ENCODE data around the gene MAGI1.
"Not testable (repeated sequence)": the region's sequence is repeated elsewhere in the genome, so short reads cannot be mapped to it uniquely, and the experiment has no call there.

Gene MAGI1

GRCh38 chr3:66048051-66048395, 9.3 kb upstream of the MAGI1 start:
- no peaks in the 10 kb centered on the region for H3K27me3 ChIP-seq
- no peak for TF ChIP-seq CTCF (IDR thresholded peaks at IDR 0.05)
- intact Hi-C loops (cut with DNase I; ENCODE audit: low total_unique reads), result no loop called here
- no peak for DNase-seq
- no peak overlapping the region for H3K4me3 ChIP-seq
- peaks cover 0 to 42% (median 18%) of the 10 kb centered on the region in 4 donors for H3K4me1 ChIP-seq
- H3K9me3 ChIP-seq, result no peaks in the 10 kb centered on the region
- H3K27ac ChIP-seq, result peak overlapping the region; percentile 6 to 35
- H3K36me3 ChIP-seq, result no peaks in the 10 kb centered on the region

GRCh38 chr3:66047311-66048050, 8.8 kb upstream of the MAGI1 start:
- Histone ChIP-seq H3K27ac (peak overlapping the region; percentile 6 to 35), H3K4me3 (no peak overlapping the region), H3K9me3 (no peaks in the 10 kb centered on the region), H3K27me3 (no peaks in the 10 kb centered on the region), H3K4me1 (peaks cover 0 to 36% (median 13%) of the 10 kb centered on the region in 4 donors), H3K36me3 (no peaks in the 10 kb centered on the region)
- DNase-seq, result peak; percentile 38 to 83
- intact Hi-C loops (cut with DNase I; ENCODE audit: low total_unique reads), result no loop called here
- TF ChIP-seq CTCF (IDR thresholded peaks at IDR 0.05), result no peak

DNA sequence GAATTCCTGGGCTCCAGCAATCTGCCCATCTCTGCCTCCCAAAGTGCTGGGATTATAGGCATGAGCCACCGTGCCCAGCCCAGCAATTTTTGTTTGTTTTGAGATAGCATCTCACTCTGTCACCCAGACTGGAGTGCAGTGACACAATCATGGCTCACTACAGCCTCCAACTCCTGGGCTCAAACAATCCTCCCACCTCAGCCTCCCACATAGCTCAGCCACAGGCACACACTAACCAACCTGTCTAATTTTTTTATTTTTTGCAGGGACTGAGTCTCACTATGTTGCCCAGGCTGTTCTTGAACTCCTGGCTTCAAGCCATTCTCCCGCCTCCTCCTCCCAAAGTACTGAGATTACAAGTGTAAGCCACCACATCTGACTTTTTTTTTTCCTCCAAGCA, 7.6 kb upstream of the MAGI1 start:
- intact Hi-C loops (cut with DNase I; ENCODE audit: low total_unique reads); H3K36me3 ChIP-seq: not testable (repeated sequence)

DNA sequence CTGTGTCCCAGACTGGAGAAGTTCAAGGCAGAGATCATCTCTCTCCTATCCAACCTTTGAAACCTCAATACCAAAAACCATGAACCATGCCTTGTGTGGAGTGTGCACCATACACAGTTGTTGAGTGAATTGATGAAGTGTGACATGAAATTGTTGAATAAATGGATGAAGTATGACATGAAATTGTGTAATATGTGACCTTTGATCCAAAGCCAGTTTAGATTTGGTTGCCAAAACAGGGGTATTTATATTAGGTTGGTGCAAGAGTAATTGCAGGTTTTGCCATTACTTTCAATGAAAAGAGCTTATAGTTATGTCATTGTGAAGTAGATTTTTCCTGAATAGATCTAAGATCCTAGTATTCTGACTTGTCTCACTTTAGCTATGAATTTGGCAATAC, 3.1 kb upstream of the MAGI1 start:
- TF ChIP-seq CTCF (IDR thresholded peaks at IDR 0.05), result no peak
- Histone ChIP-seq H3K27ac (no peak overlapping the region), H3K4me3 (no peak overlapping the region), H3K27me3 (no peaks in the 10 kb centered on the region), H3K4me1 (peaks cover 0 to 13% (median under 1%) of the 10 kb centered on the region in 4 donors), H3K36me3 (no peaks in the 10 kb centered on the region), H3K9me3 (no peaks in the 10 kb centered on the region)
- no peak for DNase-seq
- intact Hi-C loops (cut with DNase I; ENCODE audit: low total_unique reads), result no loop called here

More for the DNA sequence above, 7.6 kb upstream of the MAGI1 start:
- H3K27ac ChIP-seq, DNase-seq, H3K9me3 ChIP-seq, H3K4me3 ChIP-seq, H3K27me3 ChIP-seq: not testable (repeated sequence)
- peaks cover 0 to 27% (median 9%) of the 10 kb centered on the region in 4 donors for H3K4me1 ChIP-seq

DNA sequence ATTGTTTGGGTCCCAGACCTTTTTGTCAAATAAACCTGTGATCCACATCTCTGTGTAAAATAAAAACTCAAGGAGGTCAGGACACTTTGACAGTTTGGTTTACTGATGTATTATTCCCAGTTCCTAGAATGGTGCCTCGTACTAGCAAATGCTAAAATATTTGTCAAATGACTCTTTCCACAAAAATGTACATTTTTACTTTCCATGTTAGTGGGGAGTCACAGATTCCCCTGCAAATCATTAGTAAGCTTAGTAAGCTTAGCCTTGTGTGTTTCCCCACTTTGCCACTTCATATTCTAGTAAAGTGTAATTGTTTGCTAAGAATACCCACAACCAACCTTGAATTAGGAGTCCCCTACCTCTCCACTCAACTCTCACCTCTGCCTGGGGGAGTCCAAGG, 2.4 kb upstream of the MAGI1 start:
- no peak overlapping the region for H3K4me3 ChIP-seq
- intact Hi-C loops (cut with DNase I; ENCODE audit: low total_unique reads), result no loop called here
- H3K36me3 ChIP-seq, result no peaks in the 10 kb centered on the region
- no peak for DNase-seq
- no peaks in the 10 kb centered on the region for H3K9me3 ChIP-seq
- H3K27ac ChIP-seq, result no peak overlapping the region
- H3K4me1 ChIP-seq, result peaks cover 0 to 15% (median 5%) of the 10 kb centered on the region in 4 donors
- H3K27me3 ChIP-seq, result no peaks in the 10 kb centered on the region
- no peak for TF ChIP-seq CTCF (IDR thresholded peaks at IDR 0.05)

DNA sequence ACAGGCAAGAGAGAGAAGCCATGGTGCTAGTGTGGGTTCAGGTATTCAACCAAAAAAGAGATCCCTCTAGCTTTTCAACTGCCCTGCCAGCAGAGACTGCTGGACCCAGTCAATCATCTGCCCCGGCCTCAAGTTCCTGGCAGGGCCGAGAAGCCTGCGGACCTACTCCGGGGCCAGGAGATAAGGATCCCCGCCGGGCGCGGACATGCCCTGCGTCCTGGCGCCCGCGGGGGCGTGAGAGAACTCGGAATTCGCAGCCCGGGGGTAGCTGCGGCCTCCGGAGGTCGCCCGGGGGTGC, 821 bp upstream of the MAGI1 start:
- intact Hi-C loops (cut with DNase I; ENCODE audit: low total_unique reads), result loop anchor here (5.0 to 10.0 kb wide), 4 partner anchors 65 to 252 kb away; no protein-coding TSS in a partner anchor
- peaks cover 0 to 25% (median 12%) of the 10 kb centered on the region in 4 donors for H3K4me1 ChIP-seq
- no peak for TF ChIP-seq CTCF (IDR thresholded peaks at IDR 0.05)
- H3K4me3 ChIP-seq, result peak overlapping the region; percentile 75 to 79
- no peaks in the 10 kb centered on the region for H3K36me3 ChIP-seq
- peak overlapping the region; percentile 95 for H3K27ac ChIP-seq
- H3K9me3 ChIP-seq, result no peaks in the 10 kb centered on the region
- H3K27me3 ChIP-seq, result no peaks in the 10 kb centered on the region
- peak; percentile 27 to 72 for DNase-seq

Measured in tibial artery (tissue), 4 donors.